Measurements from ENCODE around the gene CPLANE2.
"Not testable (repeated sequence)": the region's sequence is repeated elsewhere in the genome, so short reads cannot be mapped to it uniquely, and the experiment has no call there.

Gene CPLANE2

GRCh38 chr1:16230744-16231143 lies 6.2 kb downstream of the CPLANE2 start:
- no peak for DNase-seq (ENCODE audit: low spot score)

GRCh38 chr1:16229976-16230740 lies 6.8 kb downstream of the CPLANE2 start:
- DNase-seq (ENCODE audit: low spot score) = no peak

DNA sequence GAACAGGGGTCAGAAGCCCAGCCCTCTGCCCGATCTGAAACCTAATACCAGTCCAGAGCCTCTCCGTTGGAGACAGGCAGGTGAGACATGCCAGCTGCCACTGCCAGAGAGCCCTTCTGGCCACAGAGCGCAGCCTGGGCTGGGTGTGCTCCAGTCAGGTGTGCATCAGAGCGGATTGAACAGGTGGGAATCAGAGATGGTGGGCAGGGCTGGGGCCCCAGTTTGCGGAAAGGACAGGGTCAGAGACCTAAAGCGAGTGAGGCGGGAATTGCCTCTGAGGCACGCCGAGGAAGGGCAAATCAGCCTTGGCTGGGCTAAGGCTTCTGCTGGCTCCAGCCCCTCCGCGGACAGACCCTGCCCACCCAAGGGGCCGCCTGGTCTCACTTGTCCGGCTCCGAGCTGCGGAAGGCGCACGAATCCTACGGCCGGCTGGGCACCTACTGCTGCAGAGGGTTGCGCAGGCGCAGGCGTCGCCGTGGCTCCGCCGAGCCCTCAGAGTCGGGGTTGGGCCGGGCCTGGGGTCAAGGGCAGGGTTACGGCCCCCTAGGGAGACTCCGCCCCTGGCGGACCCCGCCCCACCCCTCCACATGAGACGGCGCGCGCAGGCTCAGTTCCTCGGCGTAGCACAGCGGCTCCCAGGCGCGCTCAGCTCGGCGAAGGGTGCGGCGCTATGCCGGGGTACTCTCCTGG lies 10.3 kb downstream of the CPLANE2 start:
- no peak for DNase-seq (ENCODE audit: low spot score)

DNA sequence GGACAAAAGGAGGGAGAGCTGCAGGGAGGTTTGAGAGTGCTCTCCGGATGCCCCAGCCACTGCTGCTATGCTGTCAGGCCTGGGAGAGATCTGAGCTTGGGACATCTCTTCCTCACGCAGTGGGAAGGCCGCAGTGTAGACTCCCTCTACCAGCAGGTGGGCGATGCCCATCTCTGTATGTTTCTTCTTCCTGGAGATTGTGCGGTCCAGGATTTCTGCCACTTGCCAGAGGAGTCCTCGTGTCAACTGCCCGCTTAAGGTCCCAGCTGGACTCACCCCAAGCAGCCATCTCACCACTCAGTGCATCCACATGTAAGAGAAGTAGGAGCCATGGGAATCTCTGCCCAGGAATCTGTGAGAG lies 10.9 kb downstream of the CPLANE2 start:
- no peak for DNase-seq (ENCODE audit: low spot score)

DNA sequence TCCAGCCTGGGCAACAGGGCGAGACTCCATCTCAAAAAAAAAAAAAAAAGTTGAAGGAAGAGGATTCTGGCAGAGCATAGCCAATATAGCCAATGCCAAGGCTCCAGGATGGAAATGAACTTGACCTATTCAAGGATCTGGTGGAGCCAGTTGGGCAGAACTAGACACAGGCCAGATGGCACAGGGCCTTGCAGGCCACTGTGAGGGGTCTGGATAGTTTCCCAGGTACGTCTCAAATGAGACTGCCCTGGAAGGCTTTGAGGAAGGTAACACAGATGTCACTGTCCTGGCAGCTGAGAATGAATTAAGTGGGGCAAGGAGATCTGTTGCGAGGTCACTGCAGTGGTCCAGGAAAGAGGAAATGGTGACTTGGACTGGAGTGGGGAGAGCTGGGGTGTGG lies 12.5 kb downstream of the CPLANE2 start:
- DNase-seq (ENCODE audit: low spot score) = no peak

DNA sequence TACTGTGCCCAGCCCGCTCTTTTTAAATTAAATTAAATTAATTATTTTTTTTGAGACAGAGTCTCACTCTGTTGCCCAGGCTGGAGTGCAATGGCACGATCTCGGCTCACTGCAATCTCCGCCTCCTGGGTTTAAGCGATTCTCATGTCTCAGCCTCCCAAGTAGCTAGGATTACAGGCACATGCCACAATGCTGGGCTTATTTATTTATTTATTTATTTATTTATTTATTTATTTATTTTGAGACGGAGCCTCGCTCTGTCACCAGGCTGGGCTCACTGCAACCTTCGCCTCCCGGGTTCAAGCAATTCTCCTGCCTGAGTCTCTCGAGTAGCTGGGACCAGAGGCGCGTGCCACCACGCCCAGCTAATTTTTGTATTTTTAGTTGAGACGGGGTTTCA lies 14.3 kb downstream of the CPLANE2 start:
- DNase-seq (ENCODE audit: low spot score) = not testable (repeated sequence)

- no peak for DNase-seq (ENCODE audit: low spot score)
These were observed 15.5 kb downstream of the CPLANE2 start for GRCh38 chr1:16221499-16221898.

- no peak for DNase-seq (ENCODE audit: low spot score)
These were observed 16.9 kb downstream of the CPLANE2 start for GRCh38 chr1:16219968-16220500.

DNA sequence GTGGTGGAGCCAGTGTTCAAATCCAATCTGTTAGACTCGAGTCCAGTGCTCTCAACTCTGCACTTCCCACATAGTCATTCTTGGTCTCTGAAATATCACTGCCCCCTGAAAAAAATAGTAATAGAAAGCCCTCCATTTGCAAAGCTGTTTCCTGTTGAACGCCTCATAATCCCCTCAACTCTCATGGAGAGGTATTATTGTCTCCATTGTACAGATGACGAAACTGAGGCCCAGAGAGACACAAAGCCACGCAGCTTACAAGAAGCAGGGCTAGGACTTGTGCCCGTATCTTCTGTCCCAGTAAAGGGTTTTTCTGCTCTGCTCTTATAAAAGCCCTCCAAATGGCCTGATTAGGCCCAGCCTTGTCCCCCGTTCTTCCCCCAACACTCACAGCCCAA lies 18.3 kb downstream of the CPLANE2 start:
- no peak for DNase-seq (ENCODE audit: low spot score)

GRCh38 chr1:16218014-16218673 lies 18.8 kb downstream of the CPLANE2 start:
- DNase-seq (ENCODE audit: low spot score) = no peak

DNA sequence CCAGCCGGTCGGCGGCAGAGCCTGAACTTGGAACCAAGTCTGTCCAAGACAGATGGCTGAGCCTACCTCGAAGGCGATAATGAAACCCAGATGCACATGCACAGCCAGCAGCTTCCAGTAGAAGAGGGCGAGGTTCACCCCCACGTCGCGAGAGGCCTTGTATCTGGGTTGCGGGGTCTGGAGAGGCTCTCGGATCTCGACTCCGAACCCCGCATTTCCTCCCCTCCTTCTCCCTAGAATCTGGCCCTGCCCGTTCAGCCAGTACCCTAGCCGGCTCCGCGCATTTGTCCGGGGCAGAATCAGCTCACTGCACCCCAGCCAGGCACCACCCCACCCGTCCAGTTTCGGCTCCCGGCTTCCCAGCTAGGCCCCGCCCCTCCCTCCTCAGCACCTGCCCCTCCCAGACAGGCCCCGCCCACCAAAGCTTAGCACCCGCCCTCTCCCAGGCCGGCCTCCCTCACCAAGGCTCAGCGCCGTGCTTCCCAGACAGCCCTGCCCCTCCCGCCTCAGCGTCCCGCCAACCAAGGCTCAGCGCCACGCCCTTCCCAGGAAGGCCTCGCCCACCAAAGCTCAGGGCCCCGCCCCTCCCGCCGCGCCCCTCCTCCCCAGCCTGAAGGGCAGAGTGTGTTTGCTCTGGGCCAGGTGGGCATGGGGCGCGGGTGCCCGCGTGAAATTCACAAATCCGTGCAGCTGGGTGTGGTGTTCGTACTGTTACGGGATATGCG lies 19.8 kb downstream of the CPLANE2 start:
- DNase-seq (ENCODE audit: low spot score) = peak; percentile 97

- DNase-seq (ENCODE audit: low spot score) = peak; percentile 72
These were observed 20.9 kb downstream of the CPLANE2 start for GRCh38 chr1:16215882-16216753.

DNA sequence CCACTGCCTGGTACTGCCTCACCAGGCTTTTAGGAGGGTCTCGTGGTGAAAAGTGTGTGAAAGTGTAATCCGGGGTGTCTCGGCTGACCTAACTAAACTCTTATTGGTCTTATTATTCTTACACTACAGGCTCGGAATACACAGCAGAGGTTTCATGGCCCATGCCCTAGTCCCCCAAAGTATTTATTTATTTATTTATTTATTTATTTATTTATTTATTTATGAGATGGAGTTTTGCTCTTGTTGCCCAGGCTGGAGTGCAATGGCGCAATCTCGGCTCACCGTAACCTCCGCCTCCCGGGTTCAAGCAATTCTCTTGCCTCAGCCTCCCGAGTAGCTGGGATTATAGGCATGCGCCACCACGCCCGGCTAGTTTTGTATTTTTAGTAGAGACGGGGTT lies 21.7 kb downstream of the CPLANE2 start:
- not testable (repeated sequence) for DNase-seq (ENCODE audit: low spot score)

GRCh38 chr1:16213544-16213943 lies 23.4 kb downstream of the CPLANE2 start:
- not testable (repeated sequence) for DNase-seq (ENCODE audit: low spot score)

GRCh38 chr1:16213013-16213412 lies 24.0 kb downstream of the CPLANE2 start:
- no peak for DNase-seq (ENCODE audit: low spot score)

DNA sequence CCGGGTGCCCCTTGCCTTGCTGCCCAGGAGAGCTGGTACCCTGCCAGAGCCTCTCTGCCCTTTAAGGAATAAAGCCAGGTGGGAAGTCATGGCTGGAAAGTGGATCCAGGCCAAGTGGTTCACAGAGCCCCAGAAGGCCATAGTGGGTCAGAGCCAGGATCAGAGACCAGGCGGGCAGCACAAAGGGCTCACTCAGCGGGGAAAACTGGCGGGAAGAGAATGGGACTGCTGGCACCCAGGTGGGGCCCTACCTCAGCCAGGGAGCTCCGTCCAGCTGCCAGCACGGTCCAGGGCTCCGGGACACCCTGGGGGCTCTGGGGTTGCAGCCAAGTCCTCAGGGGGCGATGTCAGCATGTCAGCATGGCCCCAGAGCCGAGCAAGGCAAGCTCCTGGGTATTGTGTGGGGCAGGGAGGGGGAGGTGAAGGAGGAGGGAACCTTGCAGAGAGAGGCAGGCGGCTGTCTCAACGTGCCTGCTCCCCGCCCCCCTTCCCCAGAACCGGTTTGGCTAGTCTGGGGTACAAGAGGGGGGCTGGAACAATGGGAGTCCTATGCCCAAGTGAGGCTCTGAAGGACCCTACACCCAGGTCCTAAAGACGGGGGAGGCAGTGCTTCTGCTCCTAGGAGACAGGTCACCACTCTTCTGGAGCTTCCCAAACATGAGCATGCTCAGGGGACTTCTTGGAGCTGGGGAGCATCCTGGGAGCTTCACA lies 24.6 kb downstream of the CPLANE2 start, which contains the start of gene ARHGEF19:
ARHGEF19 (minus strand) TSS at position 402 of the 711 bp plus-strand sequence. CDS start 3,598 bp downstream, outside the sequence.
- no peak for DNase-seq (ENCODE audit: low spot score)

DNA sequence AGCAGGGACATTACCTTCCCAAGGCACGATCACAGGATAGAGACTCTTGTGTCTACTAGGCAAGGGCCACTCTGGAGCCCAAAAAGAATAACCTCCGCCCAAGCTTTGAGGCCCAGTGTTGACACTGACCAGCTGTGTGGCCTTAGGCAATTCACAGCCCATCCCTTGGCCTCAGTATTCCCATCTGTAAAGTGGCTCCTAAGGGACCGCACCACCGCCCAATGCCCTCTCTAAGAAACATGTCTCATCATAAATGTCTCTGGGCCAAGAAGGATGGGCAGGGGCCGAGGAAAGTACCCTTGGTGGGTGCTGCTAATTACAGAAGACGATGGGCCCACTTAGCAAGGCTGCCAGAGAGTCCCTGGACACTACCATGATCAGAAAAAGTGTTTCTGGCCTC lies 25.2 kb downstream of the CPLANE2 start:
- DNase-seq (ENCODE audit: low spot score) = no peak

DNA sequence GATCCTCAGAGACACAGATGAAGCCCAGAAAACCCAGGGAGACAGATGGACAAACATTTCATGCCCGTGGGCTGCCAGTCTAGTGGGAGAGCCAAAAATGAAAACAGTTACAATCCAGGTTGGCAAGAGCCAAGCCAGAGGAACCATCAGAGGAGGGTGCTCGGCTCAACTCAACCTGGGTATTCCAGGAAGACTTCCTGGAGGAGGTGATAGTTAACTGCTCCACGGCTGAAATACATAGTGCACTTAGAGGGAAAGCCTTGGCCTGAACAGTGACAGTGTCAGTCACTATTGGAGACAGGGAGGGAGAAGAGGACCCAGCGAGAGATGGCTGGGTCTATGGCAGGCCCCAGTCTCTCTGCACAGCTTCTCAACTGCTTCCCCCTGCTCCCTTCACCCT lies 26.4 kb downstream of the CPLANE2 start:
- DNase-seq (ENCODE audit: low spot score) = no peak

DNA sequence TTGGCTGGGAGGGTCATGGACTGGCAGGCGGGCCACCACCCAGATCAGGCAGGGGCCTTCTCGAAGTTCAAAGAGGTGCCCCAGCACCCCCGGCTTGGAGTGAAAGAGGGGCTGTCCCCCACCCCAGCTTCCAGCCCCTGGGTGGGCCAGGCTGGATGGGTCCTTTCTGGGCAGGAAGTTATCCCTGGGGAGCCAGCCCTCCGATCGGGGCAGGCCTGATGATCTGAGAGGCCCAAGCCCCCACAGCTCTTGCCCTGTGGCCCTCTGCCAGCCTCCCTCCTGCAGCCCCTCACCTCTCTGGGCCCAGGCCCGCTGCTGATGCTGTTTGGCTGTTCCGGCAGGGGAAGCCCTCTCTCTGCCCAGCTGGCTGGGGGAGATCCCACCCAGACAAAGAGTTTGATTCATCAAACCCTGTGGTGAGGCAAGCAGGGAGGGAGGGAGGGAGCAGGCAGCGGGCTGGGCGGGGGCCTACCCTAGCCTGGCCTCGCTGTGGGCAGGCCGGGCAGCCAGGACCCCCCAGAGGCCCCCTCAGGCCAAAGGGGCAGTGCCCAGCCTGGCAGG lies 27.1 kb downstream of the CPLANE2 start:
- DNase-seq (ENCODE audit: low spot score) = peak; percentile 57
